Activated CD4-positive, alpha-beta T cell treated with anti-CD3 and anti-CD28 coated beads for 36 hours (primary cell): ENCODE measurements around the gene GFOD2. TPM values are rescaled to one million over a fixed set of nuclear protein-coding genes. Genes with fewer than 3 reads are reported as not detected.
"Not testable (repeated sequence)": the region's sequence is repeated elsewhere in the genome, so short reads cannot be mapped to it uniquely, and the experiment has no call there.

ENCODE experiments used
- ATAC-seq: fragments of 200-7000 bp; cut with Tn5 transposase; one replicate; pipeline ENCODE4 v1.10.0; 2021; ENCODE audit warnings: mild to moderate bottlenecking, moderate library complexity
- CTCF ChIA-PET: fragments of 350-600 bp; sonication (Branson Sonifier 250); formaldehyde crosslinking; loops from one replicate; lab custom pipeline; 2021; ENCODE audit warnings: antibody characterized with exemption; lab: Charles Lee
- POLR2A ChIA-PET: fragments of 350-600 bp; sonication (Branson Sonifier 250); formaldehyde crosslinking; loops from one replicate; lab custom pipeline; 2021; ENCODE audit warnings: antibody characterized with exemption, inconsistent platforms; lab: Charles Lee
- DNase-seq: peaks from one replicate; pipeline ENCODE4 v3.0.0-alpha.2; 2020
- H3K27ac Mint-ChIP-seq: one replicate; pipeline ENCODE4 v1.8.0; 2021; ENCODE audit warnings: mixed read lengths
- H3K27me3 Mint-ChIP-seq: one replicate; pipeline ENCODE4 v1.8.0; 2021; ENCODE audit warnings: mixed read lengths
- H3K36me3 Mint-ChIP-seq: one replicate; pipeline ENCODE4 v1.8.0; 2021; ENCODE audit warnings: low read depth, mixed read lengths
- H3K4me1 Mint-ChIP-seq: one replicate; pipeline ENCODE4 v1.8.0; 2021; ENCODE audit warnings: mixed read lengths
- H3K4me3 Mint-ChIP-seq: one replicate; pipeline ENCODE4 v1.8.0; 2021; ENCODE audit warnings: mild to moderate bottlenecking, moderate library complexity, mixed read lengths
- H3K9me3 Mint-ChIP-seq: one replicate; pipeline ENCODE4 v1.8.0; 2021; ENCODE audit warnings: low read depth, mixed read lengths
- intact Hi-C, 2 experiments: fragments of 100-400 bp; cut with DNase I in 1 of 2; cut with micrococcal nuclease in 1 of 2; formaldehyde crosslinking; loops; one replicate each; pipeline versions ENCODE4 v1.14.2 to v1.15.1; 2022 to 2024; cut with DNase I, micrococcal nuclease
- total RNA-seq, 2 experiments: library from RNA; stranded (reverse); gene quantifications; one replicate each; pipeline ENCODE4 v1.2.3, GENCODE V29; 2021

GFOD2 gene
- total RNA-seq, 2 experiments from 2014 or later = 8.7 to 11.5 TPM

- no peak overlapping the region for H3K4me3 Mint-ChIP-seq
- intact Hi-C loops = no loop called here
- H3K27ac Mint-ChIP-seq = no peak overlapping the region
- H3K4me1 Mint-ChIP-seq = peaks cover 12% of the 10 kb centered on the region
- peaks cover 4% of the 10 kb centered on the region for H3K36me3 Mint-ChIP-seq
- ATAC-seq (no peak), DNase-seq (no peak)
- no peaks in the 10 kb centered on the region for H3K9me3 Mint-ChIP-seq
- ChIA-PET POLR2A (interaction anchor here (0.5 kb wide), 1 partner anchor 13 kb away, joined by 9 read pairs; no protein-coding TSS in a partner anchor), CTCF (interaction anchor here (0.7 kb wide), 1 partner anchor 300 kb away, joined by 4 read pairs; no protein-coding TSS in a partner anchor)
- H3K27me3 Mint-ChIP-seq = no peaks in the 10 kb centered on the region
These were observed 38.9 kb upstream of the GFOD2 start for GRCh38 chr16:67758006-67758405.

- Mint-ChIP-seq H3K36me3 (no peaks in the 10 kb centered on the region), H3K27me3 (no peaks in the 10 kb centered on the region), H3K9me3 (no peaks in the 10 kb centered on the region), H3K4me1 (no peaks in the 10 kb centered on the region), H3K4me3 (no peak overlapping the region), H3K27ac (no peak overlapping the region)
- ATAC-seq (no peak), DNase-seq (no peak)
- CTCF ChIA-PET = no interaction called here
- POLR2A ChIA-PET = no interaction called here
- intact Hi-C loops = no loop called here
These were observed 33.5 kb upstream of the GFOD2 start for GRCh38 chr16:67752641-67753040.

- intact Hi-C loops, H3K9me3 Mint-ChIP-seq, H3K27ac Mint-ChIP-seq, H3K4me3 Mint-ChIP-seq, H3K36me3 Mint-ChIP-seq, ATAC-seq, H3K4me1 Mint-ChIP-seq, H3K27me3 Mint-ChIP-seq, POLR2A ChIA-PET, DNase-seq: not testable (repeated sequence)
- CTCF ChIA-PET = interaction anchor here (0.7 to 1.0 kb wide), 2 partner anchors 15 to 59 kb away, joined by 3 read pairs; no protein-coding TSS in a partner anchor
These were observed 32.2 kb upstream of the GFOD2 start for GRCh38 chr16:67751331-67751730.

- DNase-seq = no peak
- POLR2A ChIA-PET = no interaction called here
- no peaks in the 10 kb centered on the region for H3K4me1 Mint-ChIP-seq
- H3K9me3 Mint-ChIP-seq = no peaks in the 10 kb centered on the region
- H3K27ac Mint-ChIP-seq = no peak overlapping the region
- intact Hi-C loops = no loop called here
- H3K27me3 Mint-ChIP-seq = no peaks in the 10 kb centered on the region
- no peaks in the 10 kb centered on the region for H3K36me3 Mint-ChIP-seq
- ATAC-seq = no peak
- CTCF ChIA-PET = interaction anchor here (0.9 to 1.0 kb wide), 2 partner anchors 15 to 42 kb away, joined by 3 read pairs; no protein-coding TSS in a partner anchor
- H3K4me3 Mint-ChIP-seq = no peak overlapping the region
These were observed 31.4 kb upstream of the GFOD2 start for GRCh38 chr16:67750466-67750865.

- ChIA-PET POLR2A (no interaction called here), CTCF (interaction anchor here (0.7 kb wide), 1 partner anchor 152 kb away, joined by 3 read pairs; no protein-coding TSS in a partner anchor)
- ATAC-seq (no peak), DNase-seq (no peak)
- Mint-ChIP-seq H3K4me1 (no peaks in the 10 kb centered on the region), H3K9me3 (no peaks in the 10 kb centered on the region), H3K27ac (no peak overlapping the region), H3K4me3 (no peak overlapping the region), H3K27me3 (no peaks in the 10 kb centered on the region), H3K36me3 (peaks cover under 1% of the 10 kb centered on the region)
- intact Hi-C loops = no loop called here
These were observed 30.4 kb upstream of the GFOD2 start for GRCh38 chr16:67749436-67750078.

- Mint-ChIP-seq H3K4me1 (no peaks in the 10 kb centered on the region), H3K4me3 (no peak overlapping the region), H3K27ac (no peak overlapping the region), H3K9me3 (no peaks in the 10 kb centered on the region), H3K27me3 (no peaks in the 10 kb centered on the region), H3K36me3 (peaks cover 3% of the 10 kb centered on the region)
- ChIA-PET CTCF (interaction anchor here (0.5 to 0.6 kb wide), 2 partner anchors 117 to 261 kb away, joined by 3 read pairs; no protein-coding TSS in a partner anchor), POLR2A (no interaction called here)
- DNase-seq (no peak), ATAC-seq (no peak)
- intact Hi-C loops = no loop called here
These were observed 29.7 kb upstream of the GFOD2 start for GRCh38 chr16:67748834-67749233.

GRCh38 chr16:67746846-67747245 is 27.7 kb upstream of the GFOD2 start:
- Mint-ChIP-seq H3K27me3 (no peaks in the 10 kb centered on the region), H3K4me1 (no peaks in the 10 kb centered on the region), H3K4me3 (no peak overlapping the region), H3K27ac (no peak overlapping the region), H3K9me3 (no peaks in the 10 kb centered on the region), H3K36me3 (peaks cover 3% of the 10 kb centered on the region)
- ATAC-seq = no peak
- CTCF ChIA-PET = interaction anchor here (0.6 kb wide), 1 partner anchor 57 kb away, joined by 3 read pairs; no protein-coding TSS in a partner anchor
- POLR2A ChIA-PET = no interaction called here
- no peak for DNase-seq
- intact Hi-C loops = no loop called here

- intact Hi-C loops = no loop called here
- Mint-ChIP-seq H3K27ac (no peak overlapping the region), H3K9me3 (no peaks in the 10 kb centered on the region), H3K4me3 (no peak overlapping the region), H3K27me3 (no peaks in the 10 kb centered on the region), H3K4me1 (no peaks in the 10 kb centered on the region), H3K36me3 (peaks cover 5% of the 10 kb centered on the region)
- ATAC-seq (no peak), DNase-seq (no peak)
- CTCF ChIA-PET = interaction anchor here (0.7 to 0.8 kb wide), 2 partner anchors 9 to 406 kb away, joined by 3 to 4 read pairs; no protein-coding TSS in a partner anchor
- POLR2A ChIA-PET = no interaction called here
These were observed 22.0 kb upstream of the GFOD2 start for GRCh38 chr16:67741118-67741517.

GRCh38 chr16:67740391-67740790 is 21.3 kb upstream of the GFOD2 start:
- Mint-ChIP-seq H3K27me3 (no peaks in the 10 kb centered on the region), H3K9me3 (no peaks in the 10 kb centered on the region), H3K4me3 (no peak overlapping the region), H3K27ac (no peak overlapping the region), H3K4me1 (no peaks in the 10 kb centered on the region), H3K36me3 (peaks cover 5% of the 10 kb centered on the region)
- ChIA-PET POLR2A (no interaction called here), CTCF (interaction anchor here (0.6 to 1.2 kb wide), 3 partner anchors 9 to 1042 kb away, joined by 3 to 4 read pairs (median 3); no protein-coding TSS in a partner anchor)
- ATAC-seq = no peak
- DNase-seq = no peak
- intact Hi-C loops = no loop called here

GRCh38 chr16:67736858-67737257 is 17.7 kb upstream of the GFOD2 start:
- POLR2A ChIA-PET = no interaction called here
- no peaks in the 10 kb centered on the region for H3K27me3 Mint-ChIP-seq
- no peak overlapping the region for H3K27ac Mint-ChIP-seq

GRCh38 chr16:67734731-67735201 is 15.7 kb upstream of the GFOD2 start:
- POLR2A ChIA-PET = no interaction called here

More at GRCh38 chr16:67736858-67737257, 17.7 kb upstream of the GFOD2 start:
- Mint-ChIP-seq H3K4me1 (no peaks in the 10 kb centered on the region), H3K4me3 (no peak overlapping the region), H3K9me3 (no peaks in the 10 kb centered on the region), H3K36me3 (peaks cover 2% of the 10 kb centered on the region)
- ATAC-seq (no peak), DNase-seq (no peak)
- intact Hi-C loops = no loop called here
- CTCF ChIA-PET = no interaction called here

More at GRCh38 chr16:67734731-67735201, 15.7 kb upstream of the GFOD2 start:
- H3K4me3 Mint-ChIP-seq = no peak overlapping the region
- ATAC-seq = no peak
- H3K4me1 Mint-ChIP-seq = no peaks in the 10 kb centered on the region
- CTCF ChIA-PET = no interaction called here
- H3K27ac Mint-ChIP-seq = no peak overlapping the region
- peaks cover 3% of the 10 kb centered on the region for H3K36me3 Mint-ChIP-seq
- no peaks in the 10 kb centered on the region for H3K27me3 Mint-ChIP-seq
- no peak for DNase-seq
- intact Hi-C loops = no loop called here
- no peaks in the 10 kb centered on the region for H3K9me3 Mint-ChIP-seq
